Smooth muscle cell (in vitro differentiated cells): Measurements from ENCODE around the gene ABHD17A. TPM values are rescaled to one million over a fixed set of nuclear protein-coding genes. Genes with fewer than 3 reads are reported as not detected.

ENCODE experiments used
- DNase-seq: peaks from one replicate; lab custom pipeline; 2025; ENCODE audit not compliant: unreplicated experiment; lab: John Stamatoyannopoulos, UW
- H2AFZ ChIP-seq: fragments of 200-600 bp; sonication (generic); 2 replicates; pipeline ENCODE4 v1.6.0; 2016; ENCODE audit warnings: antibody characterized with exemption, low read depth, mild to moderate bottlenecking
- H3F3A ChIP-seq: fragments of 200-600 bp; sonication (generic); 2 replicates; pipeline ENCODE4 v1.6.0; 2017; ENCODE audit warnings: antibody characterized with exemption, low read depth
- H3K27ac ChIP-seq: fragments of 200-600 bp; sonication (generic); 2 replicates; pipeline ENCODE4 v1.5.1; 2016; ENCODE audit warnings: low read depth, mild to moderate bottlenecking
- H3K27me3 ChIP-seq: fragments of 200-600 bp; sonication (generic); 2 replicates; pipeline ENCODE4 v1.6.1; 2016; ENCODE audit warnings: low read depth, mild to moderate bottlenecking
- H3K36me3 ChIP-seq: fragments of 200-600 bp; sonication (generic); 2 replicates; pipeline ENCODE4 v1.5.1; 2016; ENCODE audit warnings: low read depth
- H3K4me1 ChIP-seq: fragments of 200-600 bp; sonication (generic); 2 replicates; pipeline ENCODE4 v1.5.1; 2016; ENCODE audit warnings: low read depth
- H3K4me2 ChIP-seq: fragments of 200-600 bp; sonication (generic); 2 replicates; pipeline ENCODE4 v1.6.0; 2016; ENCODE audit warnings: mild to moderate bottlenecking
- H3K4me3 ChIP-seq: fragments of 200-600 bp; sonication (generic); 2 replicates; pipeline ENCODE4 v1.5.1; 2016; ENCODE audit warnings: mild to moderate bottlenecking
- H3K79me2 ChIP-seq: fragments of 200-600 bp; sonication (generic); 2 replicates; pipeline ENCODE4 v1.6.0; 2016; ENCODE audit warnings: low read depth, mild to moderate bottlenecking
- H3K9ac ChIP-seq: fragments of 200-600 bp; sonication (generic); 2 replicates; pipeline ENCODE4 v1.6.0; 2016; ENCODE audit warnings: low read depth
- H3K9me3 ChIP-seq: fragments of 200-600 bp; sonication (generic); replicated peaks from 2 replicates; pipeline ENCODE4 v1.5.1; 2016; ENCODE audit warnings: low read depth
- H4K20me1 ChIP-seq: fragments of 200-600 bp; sonication (generic); 2 replicates; pipeline ENCODE4 v1.6.0; 2016; ENCODE audit warnings: low read depth
- CTCF ChIP-seq: fragments of 200-600 bp; sonication (generic); IDR thresholded peaks from 2 replicates; pipeline ENCODE4 v1.5.1; 2017; ENCODE audit warnings: borderline replicate concordance, mild to moderate bottlenecking, antibody characterized with exemption; ENCODE audit not compliant: insufficient read depth, poor library complexity, severe bottlenecking
- WGBS: methylation state at CpG from one replicate; pipeline ENCODE4 v1.1.7; 2016; ENCODE audit warnings: low lambda C conversion rate; 5-methylcytosine and 5-hydroxymethylcytosine counted together
- polyA plus RNA-seq: library from polyadenylated mRNA; unstranded; fragments of >200 nt; fragmentation: Nextera tagmentation; extraction: Ambion mirVana; gene quantifications from 2 replicates; pipeline ENCODE4 v1.2.1, GENCODE V29; 2016
- total RNA-seq: library from RNA; depleted of rRNA; stranded (reverse); fragments of >200 nt; gene quantifications from 2 replicates; pipeline ENCODE4 v1.2.3, GENCODE V29; 2014

ABHD17A gene
- total and polyA plus RNA-seq, 2 experiments from 2014 or later, result 42.9 to 106 TPM

GRCh38 chr19:1832046-1832663, 53.1 kb downstream of the ABHD17A start:
- Histone ChIP-seq H3K36me3 (no peaks in the 10 kb centered on the region), H3K9ac (no peak overlapping the region), H3K9me3 (no peaks in the 10 kb centered on the region), H4K20me1 (peaks cover 88% of the 10 kb centered on the region), H3K27ac (no peak overlapping the region), H3F3A (no peaks in the 10 kb centered on the region), H3K4me1 (no peaks in the 10 kb centered on the region), H2AFZ (no peak overlapping the region), H3K27me3 (no peaks in the 10 kb centered on the region), H3K79me2 (peaks cover 42% of the 10 kb centered on the region), H3K4me3 (no peak overlapping the region), H3K4me2 (no peak overlapping the region)
- DNase-seq, result no peak
- 98% methylated on average over 23 of the region's 26 CpGs for WGBS
- TF ChIP-seq CTCF, result no peak

- Histone ChIP-seq H3K79me2 (peaks cover 30% of the 10 kb centered on the region), H3F3A (no peaks in the 10 kb centered on the region), H3K9ac (no peak overlapping the region), H3K27ac (no peak overlapping the region), H3K36me3 (no peaks in the 10 kb centered on the region), H3K4me1 (no peaks in the 10 kb centered on the region), H3K4me3 (no peak overlapping the region), H3K4me2 (no peak overlapping the region), H3K9me3 (no peaks in the 10 kb centered on the region), H3K27me3 (no peaks in the 10 kb centered on the region), H4K20me1 (peaks cover 88% of the 10 kb centered on the region), H2AFZ (no peak overlapping the region)
- DNase-seq, result no peak
- 92% methylated on average over 11 of the region's 11 CpGs for WGBS
- no peak for TF ChIP-seq CTCF
Observed at GRCh38 chr19:1830978-1831377, 54.3 kb downstream of the ABHD17A start.

- no peak for TF ChIP-seq CTCF
- 96% methylated on average over 15 of the region's 15 CpGs for WGBS
- no peak overlapping the region for H2AFZ ChIP-seq
- no peak overlapping the region for H3K27ac ChIP-seq
- no peaks in the 10 kb centered on the region for H3K27me3 ChIP-seq
- peaks cover 88% of the 10 kb centered on the region for H4K20me1 ChIP-seq
- no peaks in the 10 kb centered on the region for H3F3A ChIP-seq
- H3K79me2 ChIP-seq, result peaks cover 26% of the 10 kb centered on the region
- H3K9me3 ChIP-seq, result no peaks in the 10 kb centered on the region
- H3K4me1 ChIP-seq, result no peaks in the 10 kb centered on the region
- H3K9ac ChIP-seq, result no peak overlapping the region
- H3K4me2 ChIP-seq, result no peak overlapping the region
- DNase-seq, result no peak
- H3K4me3 ChIP-seq, result no peak overlapping the region
- H3K36me3 ChIP-seq, result no peaks in the 10 kb centered on the region
Observed at GRCh38 chr19:1830568-1830967, 54.7 kb downstream of the ABHD17A start.

GRCh38 chr19:1829958-1830357, 55.3 kb downstream of the ABHD17A start:
- 96% methylated on average over 11 of the region's 11 CpGs for WGBS
- no peak for TF ChIP-seq CTCF
- DNase-seq, result no peak
- Histone ChIP-seq H3K27ac (no peak overlapping the region), H3K4me2 (no peak overlapping the region), H3K4me1 (no peaks in the 10 kb centered on the region), H4K20me1 (peaks cover 82% of the 10 kb centered on the region), H3K27me3 (no peaks in the 10 kb centered on the region), H3K4me3 (no peak overlapping the region), H3K79me2 (peaks cover 20% of the 10 kb centered on the region), H2AFZ (no peak overlapping the region), H3K9me3 (no peaks in the 10 kb centered on the region), H3K9ac (no peak overlapping the region), H3K36me3 (no peaks in the 10 kb centered on the region), H3F3A (no peaks in the 10 kb centered on the region)
